AG20443 (cell line): ENCODE measurements around the gene VDAC1.
"Not testable (repeated sequence)": the region's sequence is repeated elsewhere in the genome, so short reads cannot be mapped to it uniquely, and the experiment has no call there.

Source experiments
- DNase-seq: peaks from one replicate; pipeline ENCODE4 v3.0.0; 2012; ENCODE audit warnings: low spot score, mixed read lengths

Gene VDAC1

DNA sequence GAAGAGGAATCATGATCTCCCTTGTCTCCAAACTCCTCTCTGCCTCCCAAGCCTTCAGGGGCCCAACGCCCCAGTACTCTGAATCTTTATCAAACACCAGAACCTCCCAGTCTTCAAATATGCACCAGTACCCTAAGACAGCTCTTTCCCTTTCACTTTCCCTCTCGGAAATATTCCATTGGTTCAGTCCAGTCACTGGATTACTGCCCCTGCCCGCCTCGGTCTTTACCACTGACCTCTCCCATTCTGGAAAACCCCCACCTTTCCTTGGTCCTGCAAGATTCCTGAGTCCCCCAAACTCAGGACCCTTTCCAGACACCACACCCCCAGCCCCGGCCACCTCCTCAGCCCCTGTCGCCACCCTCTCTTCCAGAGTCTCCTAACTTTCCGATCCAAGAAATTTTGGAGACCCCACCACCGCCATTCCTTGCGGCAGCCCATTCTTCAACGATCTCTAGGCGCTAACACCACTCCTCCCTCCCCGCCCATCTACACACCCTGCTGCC is 37.0 kb downstream of the VDAC1 start:
- no peak for DNase-seq

DNA sequence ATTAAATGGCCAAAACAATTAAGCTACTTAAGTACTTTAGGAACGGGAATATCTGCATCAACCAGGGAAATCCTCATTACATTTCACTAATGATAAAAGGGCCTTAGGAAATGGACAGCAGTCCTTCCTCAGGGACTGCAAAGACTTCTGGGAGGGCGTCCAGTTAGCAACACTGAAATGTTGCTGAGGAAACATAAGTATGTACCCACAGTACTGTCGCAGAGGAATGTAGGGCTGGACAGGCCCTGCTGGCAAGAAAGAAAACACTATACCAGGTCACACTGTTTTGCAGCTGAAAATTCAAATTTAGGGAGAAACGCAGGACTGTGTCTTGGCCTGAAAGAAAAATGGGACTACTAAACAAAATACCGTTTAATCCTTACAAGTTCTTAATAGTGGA is 37.7 kb downstream of the VDAC1 start:
- DNase-seq = peak; percentile 34

- DNase-seq = no peak
These were observed 38.7 kb downstream of the VDAC1 start for GRCh38 chr5:133966090-133966489.

GRCh38 chr5:133963493-133964128 is 41.2 kb downstream of the VDAC1 start:
- no peak for DNase-seq

- no peak for DNase-seq
These were observed 41.8 kb downstream of the VDAC1 start for GRCh38 chr5:133962801-133963476.

DNA sequence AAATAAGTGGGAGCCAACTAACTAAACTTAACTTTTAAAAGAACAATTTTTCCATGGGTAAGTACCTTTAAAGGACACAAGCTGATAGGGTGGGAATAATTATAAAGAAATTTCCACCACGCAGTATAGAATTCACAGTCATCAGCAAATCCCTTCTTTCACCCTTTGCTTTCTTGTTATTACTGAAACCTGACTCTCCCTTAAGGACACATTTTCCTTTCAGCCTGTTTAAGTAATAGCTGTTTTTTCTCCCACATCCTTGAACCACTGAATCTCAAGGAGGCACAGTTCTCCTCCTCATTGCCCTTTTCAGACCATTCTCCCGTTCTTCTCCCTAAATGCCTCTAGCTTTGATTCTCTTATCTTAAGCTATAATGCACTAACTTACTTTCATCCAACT is 42.6 kb downstream of the VDAC1 start:
- no peak for DNase-seq

DNA sequence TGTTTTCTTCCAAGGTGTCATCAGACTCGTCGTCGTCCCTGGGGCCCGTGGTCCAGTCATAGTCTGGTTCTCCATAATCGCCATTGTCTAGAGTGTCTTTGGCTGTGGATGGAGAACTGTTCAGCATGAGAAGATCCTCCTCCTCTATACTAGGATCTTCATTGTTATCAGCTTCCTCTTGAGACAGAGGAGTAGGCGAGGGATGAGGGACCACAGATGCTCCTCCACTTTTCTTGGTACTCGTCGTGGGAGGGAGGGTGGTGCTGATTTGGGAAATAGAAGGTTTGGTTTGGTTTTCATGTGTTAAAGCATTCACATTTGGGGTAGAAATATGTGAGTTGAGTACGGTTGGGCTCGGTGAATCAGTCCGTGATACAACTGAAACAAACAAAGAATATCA is 45.1 kb downstream of the VDAC1 start:
- no peak for DNase-seq

GRCh38 chr5:133957591-133957990 is 47.2 kb downstream of the VDAC1 start:
- DNase-seq = no peak

GRCh38 chr5:133957080-133957479 is 47.7 kb downstream of the VDAC1 start:
- DNase-seq = no peak

DNA sequence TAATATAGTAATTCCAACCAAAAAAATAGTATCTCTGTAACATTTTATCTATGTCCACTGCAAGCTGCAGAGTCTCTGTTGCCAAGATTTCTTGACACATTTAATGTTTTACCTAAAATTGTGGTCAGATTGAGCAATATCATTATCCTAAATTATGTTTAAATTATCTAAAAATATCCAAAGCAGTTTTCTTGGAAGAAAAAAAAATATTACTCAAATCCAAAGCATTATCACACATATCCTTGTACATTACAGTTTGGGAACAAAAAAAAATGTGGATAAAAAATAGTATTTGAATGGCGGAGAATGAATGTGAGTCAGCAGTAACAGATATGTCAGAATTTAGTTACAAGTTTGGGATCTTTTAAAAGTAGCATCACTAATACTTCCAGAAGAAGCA is 48.6 kb downstream of the VDAC1 start:
- not testable (repeated sequence) for DNase-seq

- DNase-seq = no peak
These were observed 51.1 kb downstream of the VDAC1 start for GRCh38 chr5:133953568-133954145.

- peak; percentile 91 for DNase-seq
These were observed 51.8 kb downstream of the VDAC1 start for GRCh38 chr5:133952729-133953567.

GRCh38 chr5:133950821-133951612 is 53.8 kb downstream of the VDAC1 start:
- DNase-seq = no peak

DNA sequence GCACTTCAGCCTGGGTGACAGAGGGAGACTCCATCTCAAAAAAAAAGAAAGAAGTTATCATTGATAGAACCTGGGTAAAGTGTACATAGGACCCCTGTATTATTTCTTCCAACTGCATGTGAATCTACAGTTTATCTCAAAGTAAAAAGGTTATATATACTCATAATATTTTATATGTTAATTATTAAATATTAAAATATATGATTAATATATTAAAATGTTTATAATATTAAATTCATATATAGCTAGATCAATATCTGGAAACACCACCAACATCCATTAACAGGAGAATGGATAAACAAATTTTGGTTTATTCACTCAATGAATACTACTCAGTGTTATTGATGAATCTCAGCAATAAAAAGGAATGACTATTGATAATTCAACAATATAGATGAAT is 56.1 kb downstream of the VDAC1 start:
- DNase-seq = no peak

DNA sequence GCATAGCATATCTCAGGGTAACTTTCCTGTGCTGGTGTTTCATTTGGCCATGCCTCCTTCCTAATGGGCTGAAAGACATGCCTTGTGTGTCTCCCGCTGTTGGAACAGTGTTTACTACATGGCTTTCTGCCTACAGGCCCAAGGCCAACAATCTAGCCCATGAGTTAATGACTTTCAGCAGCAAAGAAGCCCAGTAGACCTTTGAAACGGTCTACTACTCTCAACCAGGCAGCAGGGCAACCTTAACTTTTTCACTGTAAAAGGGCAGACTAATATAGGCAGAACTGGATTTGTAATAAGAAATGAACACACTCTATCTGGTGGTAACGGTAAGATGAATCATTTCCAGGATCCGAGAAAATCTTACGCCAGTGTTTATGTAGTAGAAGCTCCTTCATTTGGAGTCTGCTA is 57.3 kb downstream of the VDAC1 start:
- DNase-seq = no peak

GRCh38 chr5:133945568-133945967 is 59.2 kb downstream of the VDAC1 start:
- no peak for DNase-seq

- peak; percentile 64 for DNase-seq
These were observed 60.3 kb downstream of the VDAC1 start for GRCh38 chr5:133944263-133945185.

DNA sequence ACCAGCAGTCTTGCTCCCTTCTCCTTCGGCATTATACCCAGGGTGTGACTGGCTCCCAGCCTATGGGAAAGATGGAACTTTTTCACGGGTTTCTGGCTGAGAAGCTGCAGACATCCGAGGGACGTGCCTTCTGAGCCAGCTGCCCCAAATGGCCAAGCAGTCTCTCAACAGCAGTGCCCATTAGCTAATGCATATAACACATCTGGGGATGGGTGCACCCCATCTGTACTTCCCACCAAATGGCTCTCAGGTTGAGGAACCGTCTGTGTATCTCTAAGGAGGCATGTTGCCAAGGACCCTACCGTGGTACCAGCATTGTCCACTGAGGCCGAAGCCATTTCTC is 61.3 kb downstream of the VDAC1 start:
- no peak for DNase-seq

DNA sequence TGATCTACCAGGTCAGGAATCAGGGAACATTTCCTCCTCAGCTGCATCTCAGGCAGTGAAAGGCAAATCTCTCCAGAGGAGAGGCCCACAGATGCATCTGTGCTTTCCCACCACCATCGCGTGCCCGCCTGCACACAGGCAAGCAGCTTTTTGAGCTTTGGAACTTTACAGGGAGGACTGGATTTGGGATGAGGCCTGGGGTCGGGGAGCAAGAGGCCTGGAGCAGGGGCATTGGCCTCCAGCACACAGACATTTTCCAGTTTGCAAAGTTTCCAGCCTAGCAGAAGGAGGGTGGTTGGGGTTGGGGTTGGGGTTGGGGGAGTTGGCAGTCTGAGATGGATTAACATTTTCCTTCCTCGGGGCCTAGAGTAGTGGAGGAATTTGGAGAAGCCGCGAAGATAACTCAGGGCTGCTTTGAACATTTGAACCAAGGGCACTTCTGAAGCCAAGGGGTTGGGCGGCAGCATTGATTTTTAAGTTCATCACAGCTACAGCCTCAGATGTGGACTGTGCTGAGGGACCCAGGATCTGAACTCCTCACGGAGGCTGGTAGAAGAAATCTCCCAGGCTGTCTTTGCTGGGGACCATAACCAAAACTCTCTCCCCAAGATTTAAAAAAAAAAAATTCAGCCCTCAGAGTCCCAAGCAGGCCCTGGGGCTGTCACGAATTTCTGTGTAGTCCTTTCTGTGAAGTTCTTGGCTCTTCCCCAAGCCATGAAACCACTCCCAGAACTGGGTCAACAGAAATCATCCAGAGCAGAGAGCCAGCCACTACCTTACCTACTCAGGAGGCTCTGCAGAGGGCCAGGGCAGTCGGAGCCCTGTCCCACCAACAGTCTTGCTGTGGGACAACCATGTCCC is 61.9 kb downstream of the VDAC1 start:
- peak; percentile 53 for DNase-seq
